Superior temporal gyrus (tissue), 1 donor: ENCODE data around the gene AP2B1.
"Not testable (repeated sequence)": the region's sequence is repeated elsewhere in the genome, so short reads cannot be mapped to it uniquely, and the experiment has no call there.

Experiments used
- DNase-seq: peaks from one replicate; pipeline ENCODE4 v3.0.0-alpha.2; 2016; ENCODE audit errors: extremely low spot score

AP2B1 gene

GRCh38 chr17:35587074-35587961 lies at the start of gene AP2B1:
TSS of gene AP2B1 (plus strand) at chr17:35587322. CDS start at chr17:35594031, 6,709 bp downstream.
- peak; percentile 96 for DNase-seq

- DNase-seq = no peak
Observed at GRCh38 chr17:35537601-35538141, 49.5 kb upstream of the AP2B1 start, which contains the start of gene SLFN12L. TSS of gene SLFN12L (minus strand) at chr17:35537678. CDS start at chr17:35522364, 15,314 bp downstream.

GRCh38 chr17:35539659-35540026 lies 47.5 kb upstream of the AP2B1 start:
- no peak for DNase-seq

GRCh38 chr17:35540589-35541404 lies 46.3 kb upstream of the AP2B1 start:
- no peak for DNase-seq

- no peak for DNase-seq
Observed at GRCh38 chr17:35541434-35541833, 45.7 kb upstream of the AP2B1 start.

GRCh38 chr17:35542990-35543389 lies 44.1 kb upstream of the AP2B1 start:
- no peak for DNase-seq

GRCh38 chr17:35543856-35544255 lies 43.3 kb upstream of the AP2B1 start:
- DNase-seq = no peak

GRCh38 chr17:35545150-35545549 lies 42.0 kb upstream of the AP2B1 start:
- no peak for DNase-seq

- no peak for DNase-seq
Observed at GRCh38 chr17:35546487-35546886, 40.6 kb upstream of the AP2B1 start.

- DNase-seq = no peak
Observed at GRCh38 chr17:35548208-35548810, 38.8 kb upstream of the AP2B1 start.

- no peak for DNase-seq
Observed at GRCh38 chr17:35548978-35549377, 38.1 kb upstream of the AP2B1 start.

GRCh38 chr17:35553310-35553709 lies 33.8 kb upstream of the AP2B1 start:
- no peak for DNase-seq

- DNase-seq = no peak
Observed at GRCh38 chr17:35554668-35555067, 32.5 kb upstream of the AP2B1 start.

- DNase-seq = no peak
Observed at GRCh38 chr17:35555691-35556090, 31.4 kb upstream of the AP2B1 start.

GRCh38 chr17:35557353-35557752 lies 29.8 kb upstream of the AP2B1 start:
- no peak for DNase-seq

GRCh38 chr17:35559495-35560210 lies 27.5 kb upstream of the AP2B1 start:
- DNase-seq = no peak

GRCh38 chr17:35560703-35561102 lies 26.4 kb upstream of the AP2B1 start, which contains the start of gene SLFN14:
TSS of gene SLFN14 (minus strand) at chr17:35560819. CDS start at chr17:35558062, 2,757 bp downstream.
- DNase-seq = no peak

- DNase-seq = not testable (repeated sequence)
Observed at GRCh38 chr17:35563181-35563580, 23.9 kb upstream of the AP2B1 start.

- no peak for DNase-seq
Observed at GRCh38 chr17:35566968-35567367, 20.2 kb upstream of the AP2B1 start.

GRCh38 chr17:35568561-35568960 lies 18.6 kb upstream of the AP2B1 start:
- no peak for DNase-seq

GRCh38 chr17:35569405-35569804 lies 17.7 kb upstream of the AP2B1 start:
- no peak for DNase-seq
